Inferior parietal cortex (tissue), 1 donor: ENCODE data around the gene TMPRSS7.
"Not testable (repeated sequence)": the region's sequence is repeated elsewhere in the genome, so short reads cannot be mapped to it uniquely, and the experiment has no call there.

Source experiments
- DNase-seq: peaks from one replicate; pipeline ENCODE4 v3.0.0-alpha.2; 2016; ENCODE audit errors: extremely low spot score

TMPRSS7 gene

GRCh38 chr3:112012205-112012992 is 22.1 kb upstream of the TMPRSS7 start:
- DNase-seq: no peak

GRCh38 chr3:112013058-112013783 is 21.3 kb upstream of the TMPRSS7 start:
- peak; percentile 80 for DNase-seq

DNA sequence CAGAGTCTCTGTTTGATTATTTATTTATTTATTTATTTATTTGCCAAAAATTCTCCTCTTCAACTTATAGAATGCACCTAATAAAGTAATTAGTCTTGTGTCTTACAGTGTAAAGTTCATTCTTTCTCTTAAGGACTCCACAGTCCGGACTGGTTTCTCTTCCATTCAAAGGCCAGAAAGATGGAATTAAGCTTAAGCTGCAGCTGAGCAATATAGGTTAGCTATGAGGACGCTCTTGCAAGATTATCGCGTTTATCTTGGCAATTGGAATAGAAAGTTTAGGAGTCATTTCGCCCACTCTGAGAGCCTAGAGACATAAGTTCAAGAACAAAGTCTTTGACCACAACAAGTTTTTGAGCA is 20.8 kb upstream of the TMPRSS7 start:
- no peak for DNase-seq

- DNase-seq: no peak
Observed at GRCh38 chr3:112017091-112017490, 17.4 kb upstream of the TMPRSS7 start.

GRCh38 chr3:112018712-112019111 is 15.8 kb upstream of the TMPRSS7 start:
- no peak for DNase-seq

GRCh38 chr3:112019716-112020115 is 14.8 kb upstream of the TMPRSS7 start:
- DNase-seq: no peak

- DNase-seq: no peak
Observed at GRCh38 chr3:112020674-112021085, 13.9 kb upstream of the TMPRSS7 start.

- DNase-seq: no peak
Observed at GRCh38 chr3:112027142-112027541, 7.4 kb upstream of the TMPRSS7 start.

GRCh38 chr3:112027826-112028225 is 6.7 kb upstream of the TMPRSS7 start:
- no peak for DNase-seq

GRCh38 chr3:112030901-112031300 is 3.6 kb upstream of the TMPRSS7 start:
- DNase-seq: no peak

GRCh38 chr3:112032098-112032731 is 2.3 kb upstream of the TMPRSS7 start:
- no peak for DNase-seq

DNA sequence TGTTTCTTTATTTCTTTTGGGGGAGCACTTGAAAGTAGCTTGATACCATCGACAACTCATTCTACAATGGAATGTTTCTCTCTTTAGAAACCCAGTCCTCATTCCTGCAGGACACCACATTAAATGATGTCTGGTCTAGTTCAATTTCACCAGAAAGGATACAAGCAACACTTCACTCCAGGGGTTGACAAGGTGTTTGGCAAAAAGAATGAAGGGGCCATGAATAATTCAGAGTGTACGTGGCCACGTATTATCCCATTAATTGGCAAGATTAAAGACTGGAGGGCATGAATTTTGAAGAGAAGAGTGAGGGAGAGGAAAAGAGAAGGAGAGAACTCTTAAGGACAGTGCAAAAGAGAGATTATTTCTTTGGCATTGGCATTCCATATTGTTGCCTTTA is 705 bp downstream of the TMPRSS7 start:
- DNase-seq: no peak

- DNase-seq: not testable (repeated sequence)
Observed at GRCh38 chr3:112037194-112037593, 2.7 kb downstream of the TMPRSS7 start.

GRCh38 chr3:112038863-112039262 is 4.3 kb downstream of the TMPRSS7 start:
- DNase-seq: peak; percentile 39

DNA sequence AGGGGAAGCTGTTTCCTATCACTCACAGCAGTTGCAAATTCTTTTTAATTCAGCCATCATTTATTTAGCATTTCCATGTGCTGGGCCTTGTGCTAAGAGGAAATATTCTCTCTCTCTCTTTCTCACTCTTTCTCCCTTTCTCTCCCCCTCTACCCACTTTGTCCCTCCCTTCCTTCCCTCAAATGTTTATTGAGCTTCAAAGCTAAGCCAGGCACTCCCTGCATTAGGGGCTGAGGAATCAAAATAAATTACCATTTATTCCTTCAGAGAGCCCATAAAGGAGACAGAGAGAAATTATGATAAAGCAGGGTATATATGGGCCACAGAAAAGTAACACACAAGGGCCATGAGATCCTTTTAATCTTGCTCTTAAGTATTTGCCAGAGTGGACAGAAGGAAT is 6.8 kb downstream of the TMPRSS7 start:
- no peak for DNase-seq

DNA sequence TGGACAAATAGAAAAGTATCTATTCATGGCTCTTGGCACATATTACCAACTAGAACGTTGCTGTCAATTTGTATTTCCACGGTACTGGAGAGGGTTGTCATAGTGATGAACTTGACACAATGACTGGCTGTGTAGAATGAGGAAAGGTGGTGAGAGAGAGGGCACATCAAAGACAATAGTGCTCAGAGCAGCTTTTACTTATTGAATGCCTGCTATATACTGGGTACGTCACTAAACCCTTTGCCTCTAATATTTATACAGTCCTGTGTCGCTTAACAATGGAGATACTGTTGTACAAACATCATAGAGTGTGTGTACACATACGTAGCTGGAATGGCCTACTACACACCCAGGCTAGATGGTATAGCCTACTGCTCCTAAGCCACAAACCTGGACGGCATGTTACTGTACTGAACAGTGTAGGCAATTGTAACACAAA is 8.3 kb downstream of the TMPRSS7 start:
- DNase-seq: peak; percentile 9

GRCh38 chr3:112043621-112044201 is 9.2 kb downstream of the TMPRSS7 start:
- DNase-seq: peak; percentile 84

- no peak for DNase-seq
Observed at GRCh38 chr3:112046599-112046998, 12.1 kb downstream of the TMPRSS7 start.

DNA sequence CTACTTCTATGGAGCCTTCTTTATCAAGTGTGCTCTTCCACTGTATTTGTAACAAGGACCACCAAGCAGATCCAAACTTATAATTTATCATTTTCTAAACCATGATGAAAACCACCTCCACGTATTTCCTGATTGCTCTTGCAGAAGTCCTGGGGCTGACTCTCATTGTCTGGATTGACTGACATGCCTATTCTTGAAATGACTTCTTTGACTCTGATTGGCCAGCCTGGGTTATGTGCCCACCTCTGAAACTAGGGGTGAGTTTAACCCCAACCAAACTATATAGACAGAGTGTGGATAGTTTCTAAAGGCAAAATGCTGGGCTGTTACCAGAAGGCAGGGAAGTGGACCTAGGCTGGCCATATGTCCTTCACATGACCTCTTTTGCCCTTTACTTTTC is 12.7 kb downstream of the TMPRSS7 start:
- no peak for DNase-seq

GRCh38 chr3:112048911-112049310 is 14.4 kb downstream of the TMPRSS7 start:
- DNase-seq: no peak

DNA sequence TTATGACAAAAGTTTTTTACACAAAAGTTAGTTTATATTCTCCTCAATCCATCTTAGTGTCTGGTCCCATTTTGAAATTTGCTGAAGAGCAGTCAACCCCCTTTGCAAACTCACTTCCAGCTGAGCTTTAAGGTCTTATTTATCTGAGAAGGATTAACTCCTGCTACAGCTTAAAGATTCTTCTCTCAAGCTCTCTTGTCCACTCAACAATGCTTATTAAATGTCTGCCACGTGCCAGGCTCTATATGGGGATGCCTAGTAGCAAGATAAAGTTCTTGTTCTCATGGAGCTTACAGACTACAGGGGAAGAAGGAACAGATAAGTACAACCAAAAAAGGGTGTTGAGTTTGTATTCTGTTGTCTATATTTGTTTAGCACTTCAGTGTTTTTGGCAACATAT is 18.7 kb downstream of the TMPRSS7 start:
- DNase-seq: no peak

GRCh38 chr3:112056451-112056929 is 22.0 kb downstream of the TMPRSS7 start:
- no peak for DNase-seq
